HG03439 (cell line): ENCODE data around the gene VPS35L.

ENCODE experiments used
- ATAC-seq: cut with Tn5 transposase; IDR thresholded peaks from one replicate; pipeline ENCODE4 v1.9.1; 2021; ENCODE audit warnings: mild to moderate bottlenecking, moderate library complexity; ENCODE audit not compliant: unreplicated experiment

Gene VPS35L

DNA sequence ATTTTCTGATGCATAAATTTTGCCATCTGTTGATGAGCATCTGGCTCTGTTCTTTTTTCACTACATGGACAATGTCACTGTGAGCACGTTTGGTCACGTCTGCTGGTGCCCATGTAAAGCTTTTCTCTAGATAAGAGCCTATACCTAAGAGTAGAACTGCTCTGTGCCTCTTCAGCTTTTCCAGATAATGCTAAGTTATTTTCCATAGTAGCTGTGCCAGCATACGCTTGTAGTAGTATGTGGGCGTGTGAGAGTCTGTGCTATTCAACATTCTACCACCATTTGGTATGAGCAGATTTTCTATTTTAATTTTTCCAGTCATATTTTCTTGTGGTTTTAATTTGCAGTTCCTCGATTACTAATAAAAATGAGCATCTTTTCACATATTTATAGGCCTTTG is 33.2 kb downstream of the VPS35L start:
- no peak for ATAC-seq

DNA sequence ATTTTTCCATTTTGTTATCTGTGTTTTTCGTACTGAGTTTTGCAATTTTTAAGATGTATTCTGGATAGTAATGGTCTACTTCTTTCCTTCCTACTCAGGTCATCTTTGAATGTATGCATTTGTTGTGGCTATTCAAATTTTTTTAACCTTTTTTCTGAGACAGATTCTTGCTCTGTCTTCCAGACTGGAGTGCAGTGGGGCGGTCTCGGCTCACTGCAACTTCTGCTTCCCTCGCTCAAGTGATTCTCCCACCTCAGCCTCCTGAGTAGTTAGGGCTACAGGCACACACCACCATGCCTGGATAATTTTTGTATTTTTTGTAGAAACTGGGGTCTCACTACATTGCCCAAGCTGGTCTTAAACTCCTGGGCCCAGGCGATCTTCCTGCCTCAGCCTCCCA is 33.6 kb downstream of the VPS35L start:
- ATAC-seq = no peak

DNA sequence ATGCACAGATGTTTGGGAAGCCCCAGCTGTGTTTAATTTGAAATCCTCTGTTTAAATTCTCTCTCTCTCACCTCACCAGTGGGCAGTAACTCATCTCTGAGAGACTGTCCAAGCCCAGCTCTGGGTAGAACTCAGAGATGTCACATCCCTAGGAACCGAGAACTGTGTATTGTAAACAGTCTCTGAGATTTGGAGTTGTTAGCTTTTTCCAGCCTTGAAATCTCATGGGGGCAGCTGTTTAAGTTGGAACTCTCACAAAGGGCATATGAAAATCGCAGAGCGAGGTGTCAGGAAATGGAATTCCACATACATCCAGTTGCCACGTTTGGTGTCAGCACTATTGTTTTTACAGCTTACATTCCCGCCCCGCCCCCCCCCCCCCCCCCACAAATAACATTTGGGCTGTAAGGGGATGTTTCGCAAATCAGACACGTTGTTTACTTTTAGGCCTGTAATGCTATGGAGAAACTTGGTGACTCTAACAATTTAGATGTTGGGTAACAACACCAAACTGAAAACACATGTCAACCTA is 34.3 kb downstream of the VPS35L start:
- no peak for ATAC-seq

DNA sequence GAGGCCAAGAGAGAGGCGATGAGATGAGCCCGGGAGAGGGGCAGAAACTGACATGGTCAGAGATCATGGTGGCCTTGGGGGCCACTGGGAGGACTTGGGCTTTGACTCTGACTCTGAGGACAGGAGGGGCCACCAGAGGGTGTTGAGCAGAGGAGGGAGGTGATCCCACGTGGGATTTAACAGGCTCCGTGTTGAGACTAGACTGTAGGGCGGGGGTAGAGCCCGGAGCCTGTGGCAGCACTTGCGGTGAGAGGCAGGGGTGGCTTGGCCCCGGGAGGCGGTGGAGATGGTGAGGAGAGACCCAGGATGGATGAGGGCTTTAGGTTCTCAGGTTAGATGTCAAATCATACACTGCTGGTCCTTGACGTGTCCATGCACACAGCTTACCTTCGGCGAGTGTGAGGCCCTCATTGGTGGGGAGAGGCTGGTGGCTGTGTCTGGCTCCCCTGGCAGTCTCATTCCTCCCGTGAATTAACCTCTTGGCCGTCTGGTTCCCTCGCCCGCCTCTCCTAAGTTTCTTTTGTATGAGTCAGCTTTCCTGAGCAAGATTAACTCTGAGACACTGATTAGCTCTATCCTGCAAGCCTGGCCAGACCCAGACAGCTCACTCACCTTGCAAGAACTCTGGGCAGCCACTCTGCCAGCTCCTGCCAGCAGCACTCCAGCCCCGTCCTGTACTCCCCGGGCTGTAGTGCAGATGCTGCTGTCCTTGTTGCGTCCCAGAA is 39.7 kb downstream of the VPS35L start:
- ATAC-seq = no peak

DNA sequence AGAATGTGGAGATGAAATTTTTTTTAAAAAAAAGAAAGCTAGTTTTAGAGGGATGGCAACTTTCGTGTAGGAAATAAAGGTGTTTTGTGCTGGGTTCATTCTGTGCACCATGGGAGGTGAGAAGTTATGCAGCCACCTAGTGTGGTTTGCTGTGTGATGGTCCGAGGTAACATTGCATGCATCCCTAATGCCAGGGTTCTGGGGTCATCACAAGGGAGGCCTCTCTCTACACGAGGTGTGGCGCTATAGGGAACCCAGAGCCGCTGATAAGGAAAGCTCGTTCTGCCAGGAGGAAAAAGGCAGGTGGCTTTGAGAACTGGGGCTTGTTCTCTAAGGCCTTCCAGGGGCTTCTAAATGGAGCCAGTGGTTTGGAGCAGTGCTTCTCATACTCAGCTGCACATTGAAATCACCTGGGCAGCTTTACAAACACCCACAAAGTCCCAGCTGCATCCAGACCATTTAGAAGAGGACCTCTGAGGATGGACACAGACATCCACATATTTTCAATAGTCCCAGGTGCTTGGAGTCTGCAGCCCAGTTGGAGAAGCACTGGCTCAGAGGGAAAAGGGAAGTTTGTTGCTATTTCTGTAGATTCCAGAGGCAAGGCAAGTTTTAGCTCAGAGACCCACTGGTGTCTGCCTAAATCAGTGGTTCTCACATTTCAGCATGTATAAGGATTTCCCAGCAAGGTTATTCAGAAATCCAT is 43.5 kb downstream of the VPS35L start:
- ATAC-seq = no peak

DNA sequence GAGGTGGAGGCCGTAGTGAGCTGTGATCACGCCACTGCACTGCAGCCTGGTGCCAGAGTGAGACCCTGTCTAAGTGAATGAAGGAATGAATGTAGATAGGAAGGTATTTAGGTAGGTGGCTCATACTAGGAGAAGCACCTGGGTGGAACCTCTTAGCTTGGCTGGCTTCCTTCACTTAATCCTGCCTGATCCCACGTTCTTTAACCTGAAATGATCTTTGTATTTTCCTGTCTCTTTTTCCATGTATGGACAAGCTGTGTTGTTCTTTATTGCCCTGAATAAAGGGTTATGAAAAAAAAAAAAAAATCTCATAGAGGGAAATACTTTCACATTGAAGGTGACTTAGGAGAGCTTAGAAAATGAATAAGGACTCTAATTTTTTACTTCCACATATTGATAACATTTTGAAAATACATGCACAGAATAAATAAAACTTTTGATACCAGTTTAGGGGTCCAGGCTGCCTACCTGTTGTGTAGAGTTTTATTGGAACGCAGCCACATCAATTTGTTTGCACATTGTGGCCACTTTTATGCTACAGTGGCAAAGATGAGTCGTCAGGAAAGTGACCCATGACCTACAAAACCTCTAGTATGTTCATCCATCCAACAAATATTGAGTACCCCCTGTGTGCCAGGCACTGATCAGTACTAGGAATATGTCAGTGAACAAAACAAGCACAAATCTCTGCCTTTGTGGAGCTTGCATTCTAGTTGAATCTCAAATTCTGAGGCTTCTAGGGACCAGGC is 44.6 kb downstream of the VPS35L start:
- ATAC-seq = no peak

DNA sequence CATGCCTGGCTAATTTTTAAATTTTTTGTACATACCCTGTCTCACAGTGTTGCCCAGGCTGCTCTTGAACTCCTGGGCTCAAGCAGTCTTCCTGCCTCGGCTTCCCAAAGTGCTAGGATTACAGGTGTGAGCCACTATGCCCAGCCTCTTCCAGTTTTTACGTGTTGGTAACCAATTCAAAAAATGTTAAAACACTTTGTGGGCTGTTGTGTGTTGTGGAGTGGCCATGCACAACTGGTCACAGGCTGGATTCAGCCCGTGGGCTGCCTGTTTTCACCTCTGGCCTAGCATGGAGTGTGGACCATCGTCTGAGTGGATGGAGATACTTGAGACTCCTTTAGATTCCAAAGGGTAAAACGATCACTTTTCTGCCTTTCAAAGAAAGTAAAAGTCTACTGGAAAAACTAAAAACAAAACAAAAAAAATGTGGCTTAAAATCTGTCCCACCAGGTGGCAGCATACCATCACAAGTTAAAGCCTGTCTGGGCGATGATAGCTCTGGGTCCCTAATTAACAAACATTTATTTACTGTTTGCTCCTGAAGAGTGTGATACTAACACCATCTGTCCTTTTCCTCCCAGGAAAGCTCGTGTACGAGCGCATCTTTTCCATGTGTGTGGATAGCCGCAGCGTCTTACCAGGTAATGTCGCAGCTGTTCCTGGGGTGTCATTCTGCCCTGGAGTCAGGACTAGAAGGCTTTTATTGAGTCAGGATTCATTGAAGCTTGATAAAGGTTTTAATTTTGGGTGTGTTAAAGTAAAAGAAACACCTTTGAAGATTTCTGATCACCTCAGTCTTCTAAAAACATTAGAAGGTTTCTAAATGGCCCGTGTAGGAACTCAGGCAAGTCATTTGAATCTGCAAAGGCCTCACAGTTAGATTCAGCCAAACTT is 45.8 kb downstream of the VPS35L start:
- ATAC-seq = no peak

DNA sequence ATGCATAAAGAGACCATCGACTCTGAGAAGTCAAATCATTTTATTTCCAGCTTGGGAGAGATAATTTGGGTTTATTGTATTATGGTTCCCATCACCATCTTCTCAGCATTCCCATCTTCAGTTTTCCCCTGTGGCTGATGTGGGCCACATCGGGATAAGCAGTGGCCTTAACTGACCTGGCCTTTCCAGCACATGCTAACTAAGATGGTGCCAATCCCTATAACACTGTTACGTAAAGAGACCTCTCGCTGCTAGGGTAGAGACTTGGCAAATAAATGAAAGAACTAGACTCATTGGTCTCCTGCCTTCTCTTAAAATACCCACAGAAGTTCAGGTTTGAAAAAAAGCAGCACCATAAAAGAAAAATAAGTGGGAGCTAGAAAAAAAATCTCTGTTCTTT is 49.4 kb downstream of the VPS35L start:
- no peak for ATAC-seq

DNA sequence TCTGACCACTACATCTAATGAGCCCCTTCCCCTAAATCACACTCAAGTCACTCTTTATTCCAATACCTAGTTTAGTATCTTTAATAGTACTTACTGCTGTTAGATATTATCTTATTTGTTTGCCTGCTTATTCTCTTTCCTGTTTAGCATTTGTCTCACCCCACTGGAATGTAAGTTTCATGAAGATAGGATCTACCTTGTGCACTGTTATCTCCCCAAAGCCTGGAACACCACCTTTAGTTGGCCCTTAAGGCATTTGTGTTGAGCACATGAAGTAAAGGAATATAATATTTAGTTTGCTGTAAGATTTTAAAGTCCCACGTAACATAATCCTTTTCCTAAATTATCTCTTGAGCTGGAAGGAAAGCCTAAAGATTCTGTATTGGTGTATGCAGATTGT is 50.2 kb downstream of the VPS35L start:
- ATAC-seq = no peak

DNA sequence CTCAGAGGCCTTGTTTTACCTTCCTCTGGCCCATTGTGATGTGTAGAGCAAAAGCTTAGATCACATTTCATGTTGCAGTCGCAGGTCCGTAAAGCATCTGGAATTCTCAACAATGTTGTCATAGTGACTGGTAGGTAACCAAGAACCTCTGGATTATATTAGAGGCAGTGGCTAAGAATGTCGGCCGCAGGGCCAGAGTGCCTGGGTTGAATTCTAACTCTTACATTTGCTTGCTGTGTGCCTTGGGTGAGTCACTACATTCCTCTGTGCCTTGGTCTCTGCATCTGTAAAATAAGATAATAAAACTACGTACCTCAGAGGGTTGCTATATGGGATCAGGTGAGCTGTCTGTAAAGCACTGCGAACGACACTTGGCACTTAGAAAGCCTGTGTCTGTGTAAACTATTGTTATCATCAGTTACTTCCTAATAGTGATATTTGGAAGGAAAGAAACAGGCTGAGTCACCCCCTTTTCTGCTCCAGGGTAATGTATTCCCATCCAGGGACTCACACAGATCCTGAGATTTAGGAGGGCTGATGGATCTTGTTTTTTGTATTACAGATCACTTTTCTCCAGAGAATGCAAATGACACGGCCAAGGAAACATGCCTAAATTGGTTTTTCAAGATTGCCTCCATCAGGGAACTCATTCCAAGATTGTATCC is 52.2 kb downstream of the VPS35L start:
- ATAC-seq = no peak

DNA sequence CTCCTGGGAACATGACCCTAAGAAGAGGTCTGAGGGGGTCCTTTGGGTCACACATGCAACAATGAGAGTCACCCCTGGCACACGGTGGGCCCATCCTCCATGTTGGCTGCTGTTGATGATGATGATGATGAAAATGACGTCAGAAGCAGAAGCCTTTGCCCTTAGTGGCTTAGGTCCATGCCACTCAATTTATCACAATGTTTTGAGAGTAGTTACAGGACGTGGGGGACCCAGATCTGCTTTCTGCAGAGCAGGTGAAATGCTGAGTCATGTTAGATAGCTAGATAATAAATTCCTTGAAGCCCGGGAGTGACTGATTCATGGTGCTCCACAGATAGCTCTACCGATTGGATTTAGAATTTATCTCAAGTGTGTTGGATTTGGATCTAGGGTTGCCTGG is 53.9 kb downstream of the VPS35L start:
- ATAC-seq = no peak

DNA sequence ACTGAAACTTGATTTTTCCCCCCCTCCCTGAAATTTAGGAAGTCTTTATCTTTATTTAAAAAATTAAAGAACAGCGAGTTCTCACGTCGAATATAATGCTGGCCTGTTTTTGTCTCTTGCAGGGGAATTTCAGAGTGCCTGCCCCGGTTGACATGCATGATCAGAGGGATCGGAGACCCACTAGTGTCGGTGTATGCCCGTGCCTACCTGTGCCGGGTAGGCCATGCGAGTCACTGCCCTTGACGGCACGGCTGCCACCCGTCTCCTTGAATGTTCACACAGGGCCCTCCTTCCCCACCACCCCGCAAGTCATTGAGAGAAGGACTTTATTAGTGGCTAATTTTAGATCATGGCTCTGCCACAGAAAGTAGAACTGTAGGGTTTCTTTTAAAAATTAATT is 54.7 kb downstream of the VPS35L start:
- no peak for ATAC-seq

DNA sequence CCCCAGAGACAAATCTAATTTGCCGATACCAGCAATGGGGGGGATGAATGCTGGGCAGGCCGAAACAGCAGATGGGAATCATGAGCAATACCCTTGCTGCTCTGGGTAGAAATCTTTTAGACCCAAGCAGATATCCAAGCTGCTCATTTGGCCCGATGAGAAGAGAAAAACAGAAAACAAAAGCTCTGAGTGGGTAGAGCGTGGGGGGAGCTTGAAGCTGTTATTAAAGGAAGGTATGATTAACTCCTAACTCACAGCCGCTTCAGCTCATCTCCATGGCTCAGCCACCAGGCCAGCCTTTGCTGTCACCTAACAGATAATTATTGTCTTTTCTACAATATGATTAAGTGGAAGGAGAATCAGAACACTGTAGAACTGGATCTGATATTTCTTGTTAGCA is 58.3 kb downstream of the VPS35L start:
- ATAC-seq = no peak

DNA sequence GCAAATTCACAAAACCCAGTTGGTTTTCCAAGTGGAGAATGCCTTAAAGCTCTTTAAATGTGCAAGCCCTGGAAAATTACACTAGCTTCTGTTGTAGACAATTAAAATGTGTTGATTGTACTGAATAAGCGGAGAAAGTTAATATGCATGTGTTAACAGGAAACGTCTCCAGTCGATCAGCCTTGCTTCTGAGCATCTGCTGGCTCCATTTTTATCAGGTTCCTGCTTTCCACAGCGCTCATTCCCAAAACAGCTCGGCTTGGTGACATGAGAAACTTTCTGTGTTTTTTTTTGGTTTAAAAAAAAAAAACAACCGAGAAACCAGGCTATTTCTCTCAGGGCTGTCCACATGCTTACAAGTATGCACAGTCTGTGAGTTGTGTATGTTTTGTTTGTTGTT is 60.7 kb downstream of the VPS35L start:
- ATAC-seq = no peak

DNA sequence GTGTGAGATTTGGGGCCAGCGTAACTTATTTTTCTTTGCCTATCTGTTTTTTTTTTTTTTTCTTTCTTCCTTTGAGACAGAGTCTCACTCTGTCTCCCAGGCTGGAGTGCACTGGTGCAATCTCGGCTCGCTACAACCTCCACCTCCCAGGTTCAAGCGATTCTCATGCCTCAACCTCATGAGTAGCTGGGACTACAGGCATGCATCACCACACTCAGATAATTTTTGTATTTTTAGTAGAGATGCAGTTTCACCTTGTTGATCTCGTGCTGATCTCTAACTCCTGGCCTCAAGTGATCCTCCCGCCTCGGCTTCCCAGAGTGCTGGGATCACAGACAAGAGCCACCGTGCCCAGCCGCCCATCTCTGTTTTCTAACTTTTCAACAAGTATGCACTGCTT is 63.4 kb downstream of the VPS35L start:
- no peak for ATAC-seq

DNA sequence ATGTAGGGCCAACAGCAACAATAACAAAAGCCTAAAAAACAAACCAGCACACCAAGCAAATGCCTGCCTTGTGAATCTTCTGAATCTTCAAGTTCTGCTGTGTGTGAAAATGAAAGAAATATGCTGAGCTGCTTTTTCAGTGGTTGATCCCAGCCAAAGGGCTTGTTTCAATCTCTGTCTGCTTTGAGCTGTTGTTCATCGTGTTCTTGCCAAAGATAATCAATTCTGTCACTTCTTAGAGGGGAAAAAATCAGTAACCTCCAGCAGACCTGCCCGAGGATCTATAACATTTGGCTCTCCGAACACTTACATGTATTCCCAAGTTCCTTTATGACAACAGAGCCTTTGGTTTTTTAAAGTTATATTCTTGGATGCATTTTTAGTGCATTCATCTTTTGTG is 65.9 kb downstream of the VPS35L start:
- no peak for ATAC-seq

DNA sequence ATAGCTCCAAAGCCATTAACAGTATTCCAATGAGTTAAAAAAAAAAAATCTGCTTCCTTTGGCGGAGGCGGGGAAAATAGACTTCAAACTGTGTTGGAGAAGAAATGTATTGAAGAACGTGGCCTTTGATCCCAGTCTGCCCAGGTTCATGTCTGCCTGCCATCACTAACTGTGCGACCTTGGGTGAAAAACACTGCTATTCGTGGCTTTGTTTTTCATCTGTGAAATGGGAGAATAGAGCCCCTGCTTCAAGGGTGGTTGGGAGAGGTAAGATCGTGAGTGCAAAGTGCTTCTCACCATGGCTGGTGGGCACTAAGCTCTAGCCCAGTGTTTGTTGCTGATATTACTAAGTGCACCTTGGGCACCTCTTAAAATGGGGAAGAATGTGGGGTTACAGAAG is 69.5 kb downstream of the VPS35L start:
- ATAC-seq = no peak

DNA sequence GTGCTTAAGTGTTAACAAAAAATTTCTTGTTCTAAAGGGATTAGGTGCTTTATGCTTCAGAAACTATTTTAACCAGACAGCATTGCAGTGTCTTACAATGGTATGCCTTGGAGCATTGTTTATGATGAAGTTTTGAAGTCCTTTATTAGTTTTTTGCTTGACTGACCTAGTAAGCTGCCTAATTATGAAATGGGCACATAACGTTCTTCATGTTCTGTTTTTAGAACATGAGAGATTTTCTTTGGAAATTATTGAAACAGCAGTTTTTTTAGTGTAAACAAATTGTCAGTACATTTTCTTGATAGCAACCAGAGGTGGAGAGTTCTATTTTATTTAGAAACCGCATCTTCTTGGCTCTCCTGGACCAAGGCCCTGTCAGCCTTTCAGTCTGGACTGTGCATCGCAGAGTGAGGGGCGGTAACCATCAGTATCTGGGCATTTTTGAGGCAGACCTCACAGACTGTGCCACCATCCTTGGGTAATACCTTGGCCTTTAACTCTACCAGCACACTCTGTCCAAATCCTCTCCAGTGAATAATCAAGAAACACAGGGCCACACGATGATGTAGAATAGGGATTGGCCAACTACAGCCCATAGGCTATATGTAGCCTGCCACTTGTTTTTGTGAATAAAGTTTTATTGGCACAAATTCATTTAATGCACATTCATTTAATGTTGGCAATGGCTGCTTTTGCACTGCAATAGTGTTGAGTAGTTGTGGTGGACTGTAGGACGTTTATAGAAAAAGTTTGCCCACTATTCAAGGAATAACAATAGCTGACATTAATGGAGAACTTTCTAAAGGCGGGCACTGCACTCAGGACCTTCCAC is 81.1 kb downstream of the VPS35L start:
- ATAC-seq = no peak

DNA sequence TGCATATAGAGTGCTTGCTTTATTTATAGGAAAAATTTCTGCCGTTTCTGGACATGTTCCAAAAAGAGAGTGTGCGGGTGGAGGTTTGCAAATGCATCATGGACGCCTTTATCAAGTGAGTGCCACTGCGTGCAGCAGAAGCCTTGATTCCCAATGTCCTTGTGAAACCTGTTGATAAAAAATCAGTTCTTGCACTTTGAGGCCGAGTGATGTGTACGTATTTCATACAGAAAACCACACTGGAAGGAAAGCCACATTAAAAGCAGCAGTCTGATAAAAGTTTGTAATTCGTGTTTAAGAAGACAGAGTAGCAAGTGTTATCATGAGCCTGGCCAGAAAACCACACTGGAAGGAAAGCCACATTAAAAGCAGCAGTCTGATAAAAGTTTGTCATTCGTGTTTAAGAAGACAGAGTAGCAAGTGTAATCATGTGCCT is 84.5 kb downstream of the VPS35L start:
- no peak for ATAC-seq
